GM21529 (cell line): ENCODE measurements around the gene S100G.

ENCODE experiments used
- ATAC-seq: cut with Tn5 transposase; IDR thresholded peaks from one replicate; pipeline ENCODE4 v1.9.1; 2021; ENCODE audit not compliant: unreplicated experiment

Gene S100G

GRCh38 chrX:16646366-16647138, 3.4 kb upstream of the S100G start:
- no peak for ATAC-seq

GRCh38 chrX:16651391-16652024, 1.6 kb downstream of the S100G start:
- no peak for ATAC-seq

GRCh38 chrX:16653424-16653823, 3.5 kb downstream of the S100G start:
- ATAC-seq: no peak

GRCh38 chrX:16654093-16654492, 4.1 kb downstream of the S100G start:
- no peak for ATAC-seq

GRCh38 chrX:16658284-16658683, 8.3 kb downstream of the S100G start:
- no peak for ATAC-seq

GRCh38 chrX:16659321-16659720, 9.4 kb downstream of the S100G start:
- no peak for ATAC-seq

GRCh38 chrX:16661495-16661894, 11.5 kb downstream of the S100G start:
- ATAC-seq: no peak

- ATAC-seq: no peak
Observed at GRCh38 chrX:16662402-16662801, 12.4 kb downstream of the S100G start.

- ATAC-seq: no peak
Observed at GRCh38 chrX:16664074-16664473, 14.1 kb downstream of the S100G start.

GRCh38 chrX:16664626-16665025, 14.7 kb downstream of the S100G start:
- no peak for ATAC-seq

GRCh38 chrX:16665089-16665488, 15.1 kb downstream of the S100G start:
- ATAC-seq: no peak

- no peak for ATAC-seq
Observed at GRCh38 chrX:16666541-16666940, 16.6 kb downstream of the S100G start.

- ATAC-seq: no peak
Observed at GRCh38 chrX:16671005-16671404, 21.0 kb downstream of the S100G start.

GRCh38 chrX:16678689-16679088, 28.7 kb downstream of the S100G start:
- no peak for ATAC-seq

- ATAC-seq: no peak
Observed at GRCh38 chrX:16683007-16683664, 33.2 kb downstream of the S100G start.

- ATAC-seq: no peak
Observed at GRCh38 chrX:16687514-16687913, 37.6 kb downstream of the S100G start.

- ATAC-seq: peak; percentile 83
Observed at GRCh38 chrX:16695079-16695676, 45.2 kb downstream of the S100G start.

GRCh38 chrX:16696956-16697355, 47.0 kb downstream of the S100G start:
- ATAC-seq: no peak

- ATAC-seq: no peak
Observed at GRCh38 chrX:16699389-16699788, 49.4 kb downstream of the S100G start.

GRCh38 chrX:16700734-16701133, 50.8 kb downstream of the S100G start:
- no peak for ATAC-seq

- ATAC-seq: no peak
Observed at GRCh38 chrX:16702700-16703599, 53.0 kb downstream of the S100G start.
